Measurements from ENCODE around the gene SSR1. TPM values are rescaled to one million over a fixed set of nuclear protein-coding genes. Genes with fewer than 3 reads are reported as not detected.
"Not testable (repeated sequence)": the region's sequence is repeated elsewhere in the genome, so short reads cannot be mapped to it uniquely, and the experiment has no call there.

SSR1 gene
- total and polyA plus RNA-seq, 9 of the 15 experiments (the other 6 are each of a cell fraction or from before 2014, with no cell fraction given), result 87.7 to 220 (median 144) TPM

GRCh38 chr6:7321866-7322265, 8.9 kb upstream of the SSR1 start:
- H3K4me3 ChIP-seq; H3K27ac ChIP-seq (ENCODE audit: extremely low read depth, low read depth, low read length); FAIRE-seq; DNase-seq (ENCODE audit: extremely low read depth in 1 of 4, low spot score in 3 of 4); H3K36me3 ChIP-seq (ENCODE audit: control insufficient read depth, insufficient read depth, low read length); CTCF ChIA-PET (ENCODE audit: low intra/inter-chr PET ratio); BruUV-seq (replicated peaks); ATAC-seq; in situ Hi-C loops (cut with MboI); H3K9me1 ChIP-seq (ENCODE audit: control insufficient read depth, insufficient read depth, low read length); intact Hi-C loops (cut with micrococcal nuclease); H3K9ac ChIP-seq (ENCODE audit: insufficient read depth in 1 of 2, low read depth in 2 of 2, low read length in 2 of 2); H3K4me1 ChIP-seq (replicated peaks in 1 of 2; ENCODE audit: control insufficient read depth in 2 of 2, insufficient read depth in 2 of 2, low read length in 2 of 2); H3K79me2 ChIP-seq (ENCODE audit: control insufficient read depth, insufficient read depth, low read length); H2AFZ ChIP-seq (ENCODE audit: low read depth, low read length); H3K4me2 ChIP-seq (ENCODE audit: insufficient read depth, low read length); H3K27me3 ChIP-seq (ENCODE audit: control insufficient read depth in 2 of 2, insufficient read depth in 2 of 2, low read length in 2 of 2); H3K9me3 ChIP-seq (replicated peaks; ENCODE audit: control insufficient read depth, insufficient read depth, low read depth, low read length); H4K20me1 ChIP-seq (replicated peaks; ENCODE audit: control insufficient read depth, insufficient read depth, low read length): not testable (repeated sequence)
- 21% methylated on average over 6 of the region's 6 CpGs for WGBS (ENCODE audit: insufficient coverage, low coverage, missing lambda C conversion rate)
- TF ChIP-seq MCM7 (IDR thresholded peaks at IDR 0.05), result 0 out of 4 replicates have a peak, but pooled peaks of 1 of the 2 experiments have one; percentile 36
- POLR2A ChIA-PET, result interaction anchor here (1.0 kb wide), 1 partner anchor 9 kb away, joined by 4 read pairs; the partner anchor contains the start of gene SSR1

GRCh38 chr6:7319406-7319805, 6.4 kb upstream of the SSR1 start:
- intact Hi-C loops (cut with micrococcal nuclease); H2AFZ ChIP-seq (ENCODE audit: low read depth, low read length); H3K36me3 ChIP-seq (ENCODE audit: control insufficient read depth, insufficient read depth, low read length); ATAC-seq; H3K27ac ChIP-seq (ENCODE audit: extremely low read depth, low read depth, low read length); FAIRE-seq; H3K79me2 ChIP-seq (ENCODE audit: control insufficient read depth, insufficient read depth, low read length); DNase-seq (ENCODE audit: extremely low read depth in 1 of 4, low spot score in 3 of 4); in situ Hi-C loops (cut with MboI); BruUV-seq (replicated peaks); H3K4me2 ChIP-seq (ENCODE audit: insufficient read depth, low read length); H3K4me3 ChIP-seq; H3K27me3 ChIP-seq (ENCODE audit: control insufficient read depth in 2 of 2, insufficient read depth in 2 of 2, low read length in 2 of 2); CTCF ChIA-PET (ENCODE audit: low intra/inter-chr PET ratio); H3K9me3 ChIP-seq (replicated peaks; ENCODE audit: control insufficient read depth, insufficient read depth, low read depth, low read length); H3K9ac ChIP-seq (ENCODE audit: insufficient read depth in 1 of 2, low read depth in 2 of 2, low read length in 2 of 2); H4K20me1 ChIP-seq (replicated peaks; ENCODE audit: control insufficient read depth, insufficient read depth, low read length); H3K9me1 ChIP-seq (ENCODE audit: control insufficient read depth, insufficient read depth, low read length): not testable (repeated sequence)
- 11% methylated on average over 2 of the region's 2 CpGs for WGBS (ENCODE audit: insufficient coverage, low coverage, missing lambda C conversion rate)
- POLR2A ChIA-PET, result interaction anchor here (0.7 kb wide), 1 partner anchor 161 kb away, joined by 3 read pairs; no protein-coding TSS in a partner anchor
- peaks cover 0 to 13% of the 10 kb centered on the region in 2 experiments; a peak in 2 of 5 replicates for H3K4me1 ChIP-seq (replicated peaks in 1 of 2; ENCODE audit: control insufficient read depth in 2 of 2, insufficient read depth in 2 of 2, low read length in 2 of 2)
- TF ChIP-seq ZNF121 (CRISPR knock-in tag; conservative IDR thresholded peaks at IDR 0.05) (peak; percentile 85), RBM25 (IDR thresholded peaks at IDR 0.05; ENCODE audit: low read depth, low read length, severe bottlenecking) (peak; percentile 12), BCOR (IDR thresholded peaks at IDR 0.05) (0 out of 2 replicates have a peak, but pooled peaks have one; percentile 14)
